MCF 10A (cell line): ENCODE results near the gene OR9G1. TPM values are rescaled to one million over a fixed set of nuclear protein-coding genes. Genes with fewer than 3 reads are reported as not detected.

Experiments used
- BruUV-seq: library from RNA; stranded (reverse); fragments of 400-500 nt; replicated peaks from 2 replicates; lab custom pipeline; 2021; lab: Mats Ljungman, UMichigan
- CTCF ChIA-PET: fragments of 300-600 bp; sonication (Branson Sonifier 250); formaldehyde crosslinking; extraction: SDS; loops from one replicate; lab custom pipeline; 2021; ENCODE audit warnings: antibody characterized with exemption, inconsistent platforms; lab: Yijun Ruan, JAX
- POLR2A ChIA-PET: fragments of 300-600, 350-650 bp; sonication (Branson Sonifier 250); formaldehyde crosslinking; extraction: SDS; loops from one replicate; lab custom pipeline; 2020; ENCODE audit warnings: antibody characterized with exemption, inconsistent platforms; lab: Yijun Ruan, JAX
- DNase-seq: peaks from one replicate; pipeline ENCODE4 v3.0.0-alpha.2; 2018; ENCODE audit not compliant: unreplicated experiment
- H3K27ac Mint-ChIP-seq: one replicate; pipeline ENCODE4 v1.8.0; 2022; ENCODE audit warnings: mild to moderate bottlenecking, low read depth, mixed read lengths; ENCODE audit not compliant: unreplicated experiment
- H3K27me3 Mint-ChIP-seq: one replicate; pipeline ENCODE4 v1.8.0; 2022; ENCODE audit warnings: mixed read lengths; ENCODE audit not compliant: insufficient read depth, unreplicated experiment
- H3K36me3 Mint-ChIP-seq: one replicate; pipeline ENCODE4 v1.8.0; 2022; ENCODE audit warnings: mild to moderate bottlenecking, moderate library complexity, mixed read lengths; ENCODE audit not compliant: insufficient read depth, unreplicated experiment
- H3K4me1 Mint-ChIP-seq: one replicate; pipeline ENCODE4 v1.8.0; 2022; ENCODE audit warnings: mixed read lengths; ENCODE audit not compliant: insufficient read depth, unreplicated experiment
- H3K4me3 Mint-ChIP-seq: one replicate; pipeline ENCODE4 v1.8.0; 2022; ENCODE audit warnings: mild to moderate bottlenecking, moderate library complexity, mixed read lengths; ENCODE audit not compliant: unreplicated experiment
- H3K9me3 Mint-ChIP-seq: one replicate; pipeline ENCODE4 v1.8.0; 2022; ENCODE audit warnings: mixed read lengths; ENCODE audit not compliant: unreplicated experiment
- intact Hi-C: fragments of 100-400 bp; cut with micrococcal nuclease; formaldehyde crosslinking; loops from 2 replicates; pipeline ENCODE4 v1.14.1; 2022
- total RNA-seq: library from RNA; stranded (reverse); gene quantifications from 2 replicates; pipeline ENCODE4 v1.2.3, GENCODE V29; 2022
- TF ChIP-seq, protein P1 (sequence below): fragments of 200-600 bp; IDR thresholded peaks from one replicate; pipeline ENCODE4 v1.8.0; 2022; ENCODE audit warnings: antibody characterized with exemption, mild to moderate bottlenecking; ENCODE audit not compliant: unreplicated experiment

OR9G1 gene
- total RNA-seq, 1 experiment from 2014 or later = not detected

DNA sequence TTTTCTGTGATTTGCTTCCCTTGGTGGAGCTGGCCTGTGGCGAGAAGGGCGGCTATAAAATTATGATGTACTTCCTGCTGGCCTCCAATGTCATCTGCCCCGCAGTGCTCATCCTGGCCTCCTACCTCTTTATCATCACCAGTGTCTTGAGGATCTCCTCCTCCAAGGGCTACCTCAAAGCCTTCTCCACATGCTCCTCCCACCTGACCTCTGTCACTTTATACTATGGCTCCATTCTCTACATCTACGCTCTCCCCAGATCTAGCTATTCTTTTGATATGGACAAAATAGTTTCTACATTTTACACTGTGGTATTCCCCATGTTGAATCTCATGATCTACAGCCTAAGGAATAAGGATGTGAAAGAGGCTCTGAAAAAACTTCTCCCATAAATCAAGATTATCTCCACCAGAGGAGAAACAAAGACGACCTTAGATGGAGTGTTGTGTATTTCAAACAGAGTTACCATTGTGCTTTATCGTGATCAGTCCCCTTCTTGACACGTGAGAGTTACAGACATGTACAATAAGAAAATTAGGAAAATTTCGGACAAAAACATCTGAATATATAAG, 2.1 kb downstream of the OR9G1 start:
- Mint-ChIP-seq H3K4me1 (no peaks in the 10 kb centered on the region), H3K27me3 (no peaks in the 10 kb centered on the region), H3K9me3 (peaks cover 12% of the 10 kb centered on the region), H3K27ac (no peak overlapping the region), H3K36me3 (no peaks in the 10 kb centered on the region), H3K4me3 (no peak overlapping the region)
- ChIA-PET POLR2A (no interaction called here), CTCF (interaction anchor here (0.6 kb wide), 1 partner anchor 190 kb away, joined by 3 read pairs; no protein-coding TSS in a partner anchor)
- TF ChIP-seq, protein P1, sequence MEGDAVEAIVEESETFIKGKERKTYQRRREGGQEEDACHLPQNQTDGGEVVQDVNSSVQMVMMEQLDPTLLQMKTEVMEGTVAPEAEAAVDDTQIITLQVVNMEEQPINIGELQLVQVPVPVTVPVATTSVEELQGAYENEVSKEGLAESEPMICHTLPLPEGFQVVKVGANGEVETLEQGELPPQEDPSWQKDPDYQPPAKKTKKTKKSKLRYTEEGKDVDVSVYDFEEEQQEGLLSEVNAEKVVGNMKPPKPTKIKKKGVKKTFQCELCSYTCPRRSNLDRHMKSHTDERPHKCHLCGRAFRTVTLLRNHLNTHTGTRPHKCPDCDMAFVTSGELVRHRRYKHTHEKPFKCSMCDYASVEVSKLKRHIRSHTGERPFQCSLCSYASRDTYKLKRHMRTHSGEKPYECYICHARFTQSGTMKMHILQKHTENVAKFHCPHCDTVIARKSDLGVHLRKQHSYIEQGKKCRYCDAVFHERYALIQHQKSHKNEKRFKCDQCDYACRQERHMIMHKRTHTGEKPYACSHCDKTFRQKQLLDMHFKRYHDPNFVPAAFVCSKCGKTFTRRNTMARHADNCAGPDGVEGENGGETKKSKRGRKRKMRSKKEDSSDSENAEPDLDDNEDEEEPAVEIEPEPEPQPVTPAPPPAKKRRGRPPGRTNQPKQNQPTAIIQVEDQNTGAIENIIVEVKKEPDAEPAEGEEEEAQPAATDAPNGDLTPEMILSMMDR = no peak
- intact Hi-C loops = loop anchor here (10.0 kb wide), 1 partner anchor 76 kb away; no protein-coding TSS in a partner anchor
- BruUV-seq = no TSS peak
- no peak for DNase-seq

DNA sequence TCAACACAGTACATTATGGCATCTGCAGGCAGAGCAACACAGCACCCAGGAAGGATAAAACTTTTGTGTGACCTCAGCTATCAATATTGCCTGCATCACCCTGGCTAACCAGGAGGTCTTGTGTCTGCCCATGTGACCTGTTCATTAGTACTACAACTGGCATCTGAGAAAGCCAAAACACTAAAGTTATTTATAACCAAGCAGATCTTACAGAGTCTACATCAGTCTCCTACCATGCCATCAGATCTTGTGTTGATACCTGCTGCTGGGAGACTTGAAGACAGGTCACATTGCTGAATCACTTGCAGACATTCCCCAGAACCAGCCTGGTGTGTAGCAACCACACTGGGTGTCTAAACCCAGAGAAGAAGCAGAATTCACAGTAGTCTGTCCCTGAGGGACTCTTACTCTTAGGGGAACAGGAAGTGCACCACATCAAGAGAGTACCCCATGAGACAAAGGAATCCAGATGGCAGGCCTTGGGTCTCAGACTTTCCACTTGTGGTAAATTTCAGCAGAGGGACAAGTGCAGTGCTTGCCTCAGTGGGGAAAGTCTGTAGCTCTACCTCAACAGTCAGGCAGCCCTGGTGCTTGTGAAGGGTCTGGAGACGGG, 7.0 kb downstream of the OR9G1 start:
- no peaks in the 10 kb centered on the region for H3K4me1 Mint-ChIP-seq
- no TSS peak for BruUV-seq
- ChIA-PET CTCF (interaction anchor here (0.6 to 1.7 kb wide), 3 partner anchors 76 to 753 kb away, joined by 3 to 6 read pairs (median 3); no protein-coding TSS in a partner anchor), POLR2A (no interaction called here)
- no peaks in the 10 kb centered on the region for H3K27me3 Mint-ChIP-seq
- no peak overlapping the region for H3K4me3 Mint-ChIP-seq
- H3K36me3 Mint-ChIP-seq = no peaks in the 10 kb centered on the region
- no peak overlapping the region for H3K27ac Mint-ChIP-seq
- TF ChIP-seq, protein P1 = no peak
- H3K9me3 Mint-ChIP-seq = peaks cover 12% of the 10 kb centered on the region
- intact Hi-C loops = loop anchor here (10.0 kb wide), 1 partner anchor 81 kb away; no protein-coding TSS in a partner anchor
- DNase-seq = no peak

DNA sequence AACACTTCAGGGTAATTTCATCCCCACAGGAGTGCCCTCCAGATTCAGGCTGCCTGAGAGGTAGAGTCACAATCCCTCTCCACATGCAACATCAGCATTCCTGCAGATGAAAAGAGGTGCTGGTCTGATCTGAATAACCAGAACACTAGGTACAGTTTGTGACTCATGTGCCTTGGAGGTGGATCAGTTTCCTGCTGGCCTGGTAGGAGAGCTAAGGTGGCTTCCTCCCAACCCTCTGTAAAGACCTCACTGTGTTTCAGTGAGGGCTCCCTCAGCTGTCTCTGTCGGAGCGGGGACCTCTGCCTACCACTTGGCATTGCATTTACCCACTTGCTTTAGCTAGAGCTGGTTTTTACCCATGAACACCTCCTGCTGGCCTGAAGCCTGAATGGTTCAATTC, 7.6 kb downstream of the OR9G1 start:
- H3K36me3 Mint-ChIP-seq = no peaks in the 10 kb centered on the region
- H3K4me3 Mint-ChIP-seq = no peak overlapping the region
- peaks cover 12% of the 10 kb centered on the region for H3K9me3 Mint-ChIP-seq
- no peaks in the 10 kb centered on the region for H3K4me1 Mint-ChIP-seq
- no TSS peak for BruUV-seq
- intact Hi-C loops = loop anchor here (10.0 kb wide), 1 partner anchor 82 kb away; no protein-coding TSS in a partner anchor
- ChIA-PET POLR2A (no interaction called here), CTCF (interaction anchor here (0.6 kb wide), 1 partner anchor 753 kb away, joined by 3 read pairs; no protein-coding TSS in a partner anchor)
- no peak overlapping the region for H3K27ac Mint-ChIP-seq
- TF ChIP-seq, protein P1 = no peak
- DNase-seq = peak; percentile 27
- H3K27me3 Mint-ChIP-seq = no peaks in the 10 kb centered on the region

DNA sequence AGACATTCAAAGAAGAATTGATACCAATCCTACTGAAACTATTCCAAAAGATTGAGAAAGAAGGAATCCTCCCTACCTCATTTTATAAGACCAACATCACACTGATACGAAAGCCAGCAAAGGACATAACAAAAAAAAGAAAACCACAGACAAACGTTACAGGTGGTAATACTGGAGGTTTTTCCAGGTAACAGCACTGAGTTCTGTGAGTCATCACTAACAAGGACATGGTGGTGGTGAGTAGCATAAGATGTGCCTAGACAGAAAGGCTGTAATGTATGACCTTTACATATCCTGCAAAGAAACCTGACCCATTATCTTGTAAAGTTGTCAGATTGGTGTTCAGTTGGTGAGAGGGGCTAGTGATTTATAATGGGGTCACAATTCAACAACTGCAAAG, 15.3 kb downstream of the OR9G1 start:
- no peak overlapping the region for H3K27ac Mint-ChIP-seq
- intact Hi-C loops = no loop called here
- no peak overlapping the region for H3K4me3 Mint-ChIP-seq
- no TSS peak for BruUV-seq
- H3K9me3 Mint-ChIP-seq = peaks cover 14% of the 10 kb centered on the region
- ChIA-PET POLR2A (interaction anchor here (0.7 kb wide), 1 partner anchor 301 kb away, joined by 3 read pairs; no protein-coding TSS in a partner anchor), CTCF (no interaction called here)
- TF ChIP-seq, protein P1 = no peak
- DNase-seq = peak; percentile 9
- H3K27me3 Mint-ChIP-seq = no peaks in the 10 kb centered on the region
- no peaks in the 10 kb centered on the region for H3K4me1 Mint-ChIP-seq
- no peaks in the 10 kb centered on the region for H3K36me3 Mint-ChIP-seq
